D721Med (cell line): Measurements from ENCODE around the gene ZNF580.

Experiments
- DNase-seq: peaks from one replicate; pipeline ENCODE4 v3.0.0; 2011; ENCODE audit warnings: low spot score; ENCODE audit not compliant: insufficient read length
- FAIRE-seq: peaks from 2 replicates; lab custom pipeline; 2011; peaks lifted over from hg19 to GRCh38; lab: Jason Lieb, UNC
- TF ChIP-seq, protein P1 (sequence below): IDR thresholded peaks from 2 replicates; pipeline ENCODE4 v1.5.1; 2012; ENCODE audit warnings: mild to moderate bottlenecking, control low read depth; ENCODE audit not compliant: insufficient read depth; ENCODE audit errors: missing control alignments

The ZNF580 gene

DNA sequence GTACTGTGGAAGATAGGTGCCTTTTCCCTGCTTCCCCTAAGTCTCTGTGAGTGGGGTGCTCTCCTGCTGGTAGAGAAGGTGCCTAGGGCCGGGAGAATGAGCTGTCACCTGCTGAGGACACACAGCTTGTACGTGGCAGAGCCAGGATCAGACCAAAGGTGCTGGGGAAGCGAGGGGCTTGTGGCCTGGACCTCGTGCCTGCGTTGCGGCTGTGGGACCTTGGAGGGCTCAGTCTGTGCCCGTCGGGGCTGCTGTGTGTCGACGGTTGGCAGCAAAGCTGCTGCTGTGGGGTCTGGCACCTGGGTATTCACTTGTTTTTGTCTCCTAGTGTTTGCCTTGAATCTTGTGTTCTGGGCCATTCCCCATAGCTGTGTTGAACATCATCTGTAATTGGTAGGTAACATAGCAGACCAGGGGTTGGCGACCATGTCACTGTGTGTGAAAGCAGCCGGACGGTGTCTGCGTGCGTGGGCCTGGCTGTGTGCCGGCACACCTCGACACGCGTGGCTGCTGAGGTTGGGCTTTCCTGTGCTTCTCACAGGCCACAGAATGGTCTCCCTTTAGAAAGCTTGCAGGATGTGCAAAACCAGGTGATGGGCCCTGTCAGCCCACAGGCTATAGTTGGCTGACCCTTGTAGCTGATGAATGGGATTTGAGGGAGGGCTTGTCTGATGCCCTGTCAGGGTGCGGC lies 23.2 kb downstream of the ZNF580 start:
- FAIRE-seq (no peak), DNase-seq (no peak)
- TF ChIP-seq, protein P1, sequence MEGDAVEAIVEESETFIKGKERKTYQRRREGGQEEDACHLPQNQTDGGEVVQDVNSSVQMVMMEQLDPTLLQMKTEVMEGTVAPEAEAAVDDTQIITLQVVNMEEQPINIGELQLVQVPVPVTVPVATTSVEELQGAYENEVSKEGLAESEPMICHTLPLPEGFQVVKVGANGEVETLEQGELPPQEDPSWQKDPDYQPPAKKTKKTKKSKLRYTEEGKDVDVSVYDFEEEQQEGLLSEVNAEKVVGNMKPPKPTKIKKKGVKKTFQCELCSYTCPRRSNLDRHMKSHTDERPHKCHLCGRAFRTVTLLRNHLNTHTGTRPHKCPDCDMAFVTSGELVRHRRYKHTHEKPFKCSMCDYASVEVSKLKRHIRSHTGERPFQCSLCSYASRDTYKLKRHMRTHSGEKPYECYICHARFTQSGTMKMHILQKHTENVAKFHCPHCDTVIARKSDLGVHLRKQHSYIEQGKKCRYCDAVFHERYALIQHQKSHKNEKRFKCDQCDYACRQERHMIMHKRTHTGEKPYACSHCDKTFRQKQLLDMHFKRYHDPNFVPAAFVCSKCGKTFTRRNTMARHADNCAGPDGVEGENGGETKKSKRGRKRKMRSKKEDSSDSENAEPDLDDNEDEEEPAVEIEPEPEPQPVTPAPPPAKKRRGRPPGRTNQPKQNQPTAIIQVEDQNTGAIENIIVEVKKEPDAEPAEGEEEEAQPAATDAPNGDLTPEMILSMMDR, result no peak

DNA sequence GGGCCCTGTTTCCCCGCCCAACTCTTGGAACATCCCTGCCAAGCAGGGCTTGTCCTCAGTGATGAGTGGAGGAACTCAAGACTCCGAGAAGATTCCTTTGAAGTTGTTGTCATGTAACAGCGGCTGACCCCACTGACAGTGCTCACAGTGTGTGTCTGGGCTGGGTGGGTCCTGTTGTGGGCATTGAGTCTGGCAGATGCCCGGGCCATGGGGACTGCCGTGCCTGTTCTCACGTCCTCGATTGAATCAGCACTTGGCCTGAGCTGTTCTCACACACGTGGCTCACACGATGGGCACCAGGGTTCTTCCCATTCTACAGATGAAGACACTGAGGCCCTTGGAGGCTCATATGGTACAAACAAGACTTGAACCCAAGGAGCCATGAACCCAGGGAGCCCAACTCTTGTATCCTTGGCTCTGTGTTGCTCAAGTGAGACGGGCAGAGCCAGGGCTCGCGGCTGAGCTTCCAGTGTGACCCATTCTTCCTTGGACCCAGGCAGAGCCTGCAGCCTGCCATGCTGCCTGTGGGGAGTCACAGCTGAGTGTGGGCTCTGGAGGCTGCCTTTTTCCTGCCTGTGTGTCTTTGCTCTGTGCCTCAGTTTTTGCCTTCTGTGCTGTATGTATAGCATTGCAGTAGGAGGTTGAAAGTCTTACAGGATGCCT lies 25.7 kb downstream of the ZNF580 start:
- FAIRE-seq (no peak), DNase-seq (no peak)
- TF ChIP-seq, protein P1, result no peak

GRCh38 chr19:55667006-55667381 lies 26.2 kb downstream of the ZNF580 start:
- TF ChIP-seq, protein P1, result no peak
- FAIRE-seq (no peak), DNase-seq (no peak)

DNA sequence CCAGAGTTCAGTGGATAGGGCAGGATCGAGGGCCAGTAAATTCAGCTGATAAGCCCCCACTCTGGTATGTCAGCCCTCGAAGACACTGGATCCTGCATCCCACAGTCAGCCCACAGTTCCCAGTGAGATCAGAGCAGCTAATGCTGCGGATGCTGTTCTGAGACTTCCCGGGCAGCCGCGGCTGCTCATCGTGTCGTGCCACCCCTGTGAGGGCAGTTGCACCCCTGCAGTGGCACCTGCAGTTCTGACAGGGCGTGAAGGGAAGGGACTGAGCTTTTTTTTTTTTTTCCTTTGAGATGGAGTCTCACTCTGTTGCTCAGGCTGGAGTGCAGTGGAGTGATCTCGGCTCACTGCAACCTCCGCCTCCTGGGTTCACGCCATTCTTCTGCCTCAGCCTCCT lies 26.7 kb downstream of the ZNF580 start:
- FAIRE-seq, result no peak
- TF ChIP-seq, protein P1, result no peak
- DNase-seq, result no peak

DNA sequence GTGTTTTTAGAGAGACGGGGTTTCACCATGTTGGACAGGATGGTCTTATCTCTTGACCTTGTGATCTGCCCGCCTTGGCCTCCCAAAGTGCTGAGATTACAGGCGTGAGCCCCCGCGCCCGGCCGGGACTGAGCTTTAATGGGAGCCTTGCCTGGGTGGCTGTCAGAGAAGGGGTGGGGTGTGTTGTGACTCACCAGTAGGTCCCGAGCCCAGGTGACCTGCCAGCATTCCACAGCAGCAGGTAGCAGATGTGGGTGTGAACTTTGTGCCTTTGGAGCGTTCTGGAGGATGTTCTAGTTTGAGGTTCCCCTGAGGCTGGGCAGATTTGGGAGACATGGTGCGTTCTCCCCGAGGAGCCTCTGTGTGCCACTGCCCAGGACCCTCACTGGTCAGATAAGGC lies 27.2 kb downstream of the ZNF580 start:
- TF ChIP-seq, protein P1, result no peak
- FAIRE-seq, result no peak
- no peak for DNase-seq

DNA sequence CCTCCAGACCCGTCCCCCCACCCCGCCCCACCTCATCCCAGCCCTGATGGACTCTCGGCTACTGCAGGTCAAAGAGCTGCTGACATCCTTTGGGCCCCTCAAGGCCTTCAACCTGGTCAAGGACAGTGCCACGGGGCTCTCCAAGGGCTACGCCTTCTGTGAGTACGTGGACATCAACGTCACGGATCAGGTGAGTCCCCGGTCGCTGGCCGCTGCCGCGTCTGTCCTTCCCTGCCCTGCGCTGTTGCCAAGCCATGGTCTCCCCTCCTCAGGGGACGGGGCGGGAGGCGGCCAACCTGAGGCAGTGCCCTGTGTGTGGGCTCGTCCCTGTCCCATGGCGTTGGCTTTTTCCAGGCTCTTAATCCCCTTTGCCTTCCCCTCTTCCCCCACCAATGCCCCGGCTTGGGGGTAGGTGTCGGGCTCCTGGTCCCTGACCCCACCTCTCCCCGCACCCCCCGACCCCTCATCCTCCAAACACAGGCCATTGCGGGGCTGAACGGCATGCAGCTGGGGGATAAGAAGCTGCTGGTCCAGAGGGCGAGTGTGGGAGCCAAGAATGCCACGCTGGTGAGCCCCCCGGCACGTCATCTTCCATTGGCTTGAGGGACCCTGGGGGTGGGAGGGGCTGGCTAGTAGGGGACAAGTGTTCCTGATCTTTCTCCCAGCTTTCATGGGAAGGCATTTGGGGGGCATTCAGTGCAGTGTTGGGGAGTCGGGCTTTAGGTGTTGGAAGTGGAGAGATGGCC lies 28.0 kb downstream of the ZNF580 start:
- TF ChIP-seq, protein P1, result no peak
- FAIRE-seq, result no peak
- DNase-seq, result no peak
